ENCODE results near the gene ERCC5. TPM values are rescaled to one million over a fixed set of nuclear protein-coding genes. Genes with fewer than 3 reads are reported as not detected.
A peak's percentile ranks its signal among the peaks of the same experiment; 100 is the strongest.

Gene ERCC5
- 67.3 and 94.1 TPM in 2 replicates for total RNA-seq

DNA sequence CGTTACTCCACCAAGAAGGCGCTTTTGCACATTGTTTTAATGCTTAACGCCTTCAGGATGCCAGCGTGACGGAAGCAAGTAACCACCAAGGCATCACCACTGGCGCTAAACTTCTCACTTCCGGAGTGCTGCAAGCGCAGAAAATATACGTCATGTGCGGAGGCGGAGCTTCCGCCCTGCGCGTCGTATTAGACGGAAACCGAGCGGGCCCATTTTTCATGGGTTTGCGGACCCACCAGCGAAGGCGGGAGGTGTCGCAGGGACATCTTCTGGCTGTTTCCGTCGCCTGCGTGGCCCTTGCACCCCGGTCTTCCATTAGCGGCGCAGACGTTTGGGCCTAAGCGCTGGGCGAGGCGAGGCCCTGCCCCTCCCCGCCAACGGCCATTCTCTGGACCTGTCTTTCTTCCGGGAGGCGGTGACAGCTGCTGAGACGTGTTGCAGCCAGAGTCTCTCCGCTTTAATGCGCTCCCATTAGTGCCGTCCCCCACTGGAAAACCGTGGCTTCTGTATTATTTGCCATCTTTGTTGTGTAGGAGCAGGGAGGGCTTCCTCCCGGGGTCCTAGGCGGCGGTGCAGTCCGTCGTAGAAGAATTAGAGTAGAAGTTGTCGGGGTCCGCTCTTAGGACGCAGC, at the start of gene ERCC5:
Gene ERCC5 (plus strand): TSS at position 403 of the 631 bp plus-strand sequence. CDS start 235 bp downstream, outside the sequence.
- TF ChIP-seq, protein P1, sequence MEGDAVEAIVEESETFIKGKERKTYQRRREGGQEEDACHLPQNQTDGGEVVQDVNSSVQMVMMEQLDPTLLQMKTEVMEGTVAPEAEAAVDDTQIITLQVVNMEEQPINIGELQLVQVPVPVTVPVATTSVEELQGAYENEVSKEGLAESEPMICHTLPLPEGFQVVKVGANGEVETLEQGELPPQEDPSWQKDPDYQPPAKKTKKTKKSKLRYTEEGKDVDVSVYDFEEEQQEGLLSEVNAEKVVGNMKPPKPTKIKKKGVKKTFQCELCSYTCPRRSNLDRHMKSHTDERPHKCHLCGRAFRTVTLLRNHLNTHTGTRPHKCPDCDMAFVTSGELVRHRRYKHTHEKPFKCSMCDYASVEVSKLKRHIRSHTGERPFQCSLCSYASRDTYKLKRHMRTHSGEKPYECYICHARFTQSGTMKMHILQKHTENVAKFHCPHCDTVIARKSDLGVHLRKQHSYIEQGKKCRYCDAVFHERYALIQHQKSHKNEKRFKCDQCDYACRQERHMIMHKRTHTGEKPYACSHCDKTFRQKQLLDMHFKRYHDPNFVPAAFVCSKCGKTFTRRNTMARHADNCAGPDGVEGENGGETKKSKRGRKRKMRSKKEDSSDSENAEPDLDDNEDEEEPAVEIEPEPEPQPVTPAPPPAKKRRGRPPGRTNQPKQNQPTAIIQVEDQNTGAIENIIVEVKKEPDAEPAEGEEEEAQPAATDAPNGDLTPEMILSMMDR (IDR thresholded peaks at IDR 0.05; ENCODE audit: insufficient read depth, low read depth, low read length) = no peak
- DNase-seq (ENCODE audit: low read depth) = peak; percentile 97
- peak within 1 kb of the TSS; percentile 99 for H3K4me3 ChIP-seq (ENCODE audit: low read depth, low read length)

DNA sequence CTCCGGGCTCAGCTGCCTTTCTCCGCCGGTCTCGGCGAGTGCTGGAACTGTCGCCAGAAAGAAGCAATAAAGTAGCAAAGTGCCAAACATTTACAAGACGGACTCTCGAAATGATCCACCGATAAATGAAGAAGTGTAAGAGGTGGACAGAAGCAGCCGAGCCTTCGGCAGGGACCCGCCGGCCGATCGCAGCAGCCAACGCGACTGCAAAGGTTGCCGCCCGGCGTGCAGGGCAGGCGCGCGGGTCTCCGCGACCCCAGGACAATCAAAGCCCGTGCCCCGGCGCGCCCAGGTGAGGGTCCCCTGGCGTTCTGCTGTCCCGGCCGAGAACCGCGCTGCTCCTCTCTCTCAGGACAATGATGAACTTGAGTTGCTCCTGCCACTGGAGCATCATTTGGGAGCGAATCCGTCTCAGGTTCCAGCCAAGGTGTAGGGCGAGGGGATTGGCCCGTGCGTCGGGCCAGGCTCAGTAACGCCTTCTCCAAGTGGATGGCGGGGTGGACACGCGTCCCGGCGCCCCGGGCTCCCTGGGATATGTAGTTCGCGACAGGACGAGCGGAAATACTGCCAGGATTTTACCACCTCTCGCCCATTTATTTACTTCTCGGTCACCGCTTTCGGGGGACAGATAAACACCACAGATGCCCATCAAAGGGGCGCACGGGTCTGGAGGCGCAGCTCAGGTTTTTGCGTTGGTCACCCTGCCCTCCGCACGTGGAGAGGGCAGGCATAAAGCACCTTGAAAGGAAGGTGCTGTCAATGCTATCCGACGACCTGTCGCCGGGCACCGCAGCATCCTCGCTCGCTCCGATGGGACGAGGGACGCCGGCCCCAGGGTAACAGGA, 47.0 kb upstream of the ERCC5 start, which contains the start of the genes BIVM and POGLUT2:
Gene BIVM (plus strand): TSS at position 539 of the 845 bp plus-strand sequence. CDS start 8,149 bp downstream, outside the sequence.
Gene POGLUT2 (minus strand): TSS at position 396 of the 845 bp plus-strand sequence. CDS start 306 bp downstream, at position 90.
- DNase-seq (ENCODE audit: low read depth) = peak; percentile 93
- peak within 1 kb of the TSS; percentile 81 for H3K4me3 ChIP-seq (ENCODE audit: low read depth, low read length)
- TF ChIP-seq, protein P1 (IDR thresholded peaks at IDR 0.05; ENCODE audit: insufficient read depth, low read depth, low read length) = no peak

DNA sequence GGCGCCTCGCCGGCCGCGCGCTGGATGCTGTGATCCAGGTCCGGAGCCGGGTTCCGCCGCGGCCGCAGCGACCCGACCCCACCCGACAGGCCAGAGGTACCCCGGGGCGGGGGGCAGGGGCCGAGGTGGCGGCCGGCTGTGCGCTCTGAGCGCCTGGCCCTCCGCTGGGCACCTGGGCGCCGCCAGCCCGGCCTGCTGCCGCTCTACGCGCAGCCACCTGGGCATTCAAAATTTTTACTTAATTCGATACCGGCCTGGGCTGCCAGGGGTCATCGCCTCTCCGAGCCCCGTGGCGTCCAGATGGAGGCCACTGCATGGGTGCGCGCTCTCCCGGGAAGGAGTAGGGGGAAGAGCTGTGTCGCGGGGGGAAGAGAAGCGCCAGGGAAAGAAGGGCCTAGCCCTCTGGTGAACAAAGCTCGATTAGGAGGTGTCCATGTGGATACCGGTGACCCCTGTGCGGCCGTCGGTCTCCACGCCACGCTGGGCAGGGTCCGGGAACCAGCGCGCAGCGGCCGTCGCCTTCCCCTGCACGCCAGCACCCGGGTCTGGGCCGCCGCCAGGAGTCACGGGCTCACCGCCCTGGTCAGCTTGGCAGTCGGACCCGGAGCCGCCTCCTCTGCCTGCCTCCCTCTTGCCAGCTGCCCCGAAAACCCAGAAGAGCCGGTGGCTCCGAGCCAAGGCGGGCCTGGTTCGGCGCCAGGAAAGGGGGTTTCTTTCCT, 46.2 kb upstream of the ERCC5 start:
- TF ChIP-seq, protein P1 (IDR thresholded peaks at IDR 0.05; ENCODE audit: insufficient read depth, low read depth, low read length) = no peak
- H3K4me3 ChIP-seq (ENCODE audit: low read depth, low read length) = peak overlapping the region; percentile 81
- DNase-seq (ENCODE audit: low read depth) = peak; percentile 26

DNA sequence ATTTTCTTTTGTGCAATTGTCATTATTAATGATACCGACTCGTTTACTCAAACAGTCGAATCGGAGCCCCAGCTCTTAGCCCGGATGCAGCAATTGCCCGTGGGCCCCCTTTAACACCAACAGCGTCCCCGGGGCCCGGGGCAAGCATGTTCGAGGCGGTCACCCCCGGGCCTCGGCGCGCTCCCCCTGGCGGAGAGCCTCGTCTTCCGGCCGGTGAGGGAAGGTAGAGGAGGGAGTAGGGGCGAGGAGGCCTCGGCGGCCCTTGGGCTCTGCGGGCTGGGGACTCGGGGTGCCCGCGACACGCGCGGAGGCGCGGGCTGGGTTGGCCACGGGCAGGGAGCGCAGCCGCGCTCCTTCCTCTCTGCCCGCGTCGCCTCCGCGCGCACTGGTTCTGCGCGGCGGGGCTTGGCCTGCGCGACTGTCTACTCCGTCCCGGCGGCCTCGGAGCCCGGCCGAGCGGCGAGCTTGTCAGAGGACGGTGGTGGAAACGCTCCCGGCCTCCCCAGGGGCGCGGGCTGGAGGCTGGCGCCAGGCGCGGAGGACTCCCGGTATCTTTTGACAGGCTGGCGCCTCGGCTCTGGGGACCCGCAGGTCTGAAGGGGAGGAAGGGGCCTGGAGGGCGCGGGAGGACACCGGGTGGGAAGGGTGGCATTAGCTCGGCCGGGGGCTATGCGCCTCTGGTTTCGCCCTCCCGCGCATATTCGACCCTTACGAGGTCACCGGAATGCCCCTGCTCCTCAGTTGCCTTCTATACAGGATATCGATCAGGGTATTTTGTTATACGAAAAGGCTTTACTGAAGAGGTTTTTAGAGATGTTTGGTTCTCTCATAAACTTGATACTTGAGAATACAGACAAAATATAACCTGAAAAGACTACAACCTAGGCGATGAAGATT, 45.4 kb upstream of the ERCC5 start:
- TF ChIP-seq, protein P1 (IDR thresholded peaks at IDR 0.05; ENCODE audit: insufficient read depth, low read depth, low read length) = peak; percentile 74
- DNase-seq (ENCODE audit: low read depth) = peak; percentile 79
- H3K4me3 ChIP-seq (ENCODE audit: low read depth, low read length) = peak overlapping the region; percentile 81

DNA sequence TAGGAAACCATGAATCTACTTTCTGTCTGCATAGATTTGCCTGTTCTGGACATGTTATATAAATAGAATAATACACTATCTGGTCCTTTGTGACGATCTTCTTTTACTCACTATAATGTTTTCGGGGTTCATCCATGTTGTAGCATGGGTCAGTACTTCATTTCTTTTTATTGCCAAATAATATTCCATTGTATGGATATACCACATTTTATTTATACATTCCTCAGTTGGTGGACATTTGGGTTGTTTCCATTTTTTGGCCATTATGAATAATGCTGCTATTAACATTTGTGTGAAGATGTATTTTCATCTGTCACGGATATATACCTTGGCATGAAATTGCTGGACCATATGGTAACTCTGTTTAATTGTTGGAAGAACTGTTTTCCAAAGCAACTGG, 40.2 kb upstream of the ERCC5 start:
- no peak for DNase-seq (ENCODE audit: low read depth)
- H3K4me3 ChIP-seq (ENCODE audit: low read depth, low read length) = no peak overlapping the region
- TF ChIP-seq, protein P1 (IDR thresholded peaks at IDR 0.05; ENCODE audit: insufficient read depth, low read depth, low read length) = no peak

All from fibroblast of villous mesenchyme (primary cell).